ENCODE results near the gene PHACTR1.
"Not testable (repeated sequence)": the region's sequence is repeated elsewhere in the genome, so short reads cannot be mapped to it uniquely, and the experiment has no call there.

DNA sequence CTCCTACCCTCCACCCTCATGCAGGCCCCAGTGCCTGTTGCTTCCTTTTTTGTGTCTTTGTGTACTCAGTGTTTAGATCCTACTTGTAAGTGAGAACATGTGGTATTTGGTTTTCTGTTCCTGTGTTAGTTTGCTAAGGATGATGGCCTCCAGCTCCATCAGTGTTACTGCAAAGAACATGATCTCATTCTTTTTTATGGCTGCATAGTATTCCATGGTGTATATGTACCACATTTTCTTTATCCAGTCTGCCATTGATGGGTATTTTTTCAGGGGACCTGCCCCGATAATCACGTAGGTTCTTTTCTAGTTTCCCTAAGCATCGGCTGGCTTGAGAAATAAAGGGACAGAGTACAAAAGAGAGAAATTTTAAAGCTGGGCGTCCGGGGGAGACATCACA lies 527.2 kb downstream of the PHACTR1 start:
- TF ChIP-seq, protein P1, sequence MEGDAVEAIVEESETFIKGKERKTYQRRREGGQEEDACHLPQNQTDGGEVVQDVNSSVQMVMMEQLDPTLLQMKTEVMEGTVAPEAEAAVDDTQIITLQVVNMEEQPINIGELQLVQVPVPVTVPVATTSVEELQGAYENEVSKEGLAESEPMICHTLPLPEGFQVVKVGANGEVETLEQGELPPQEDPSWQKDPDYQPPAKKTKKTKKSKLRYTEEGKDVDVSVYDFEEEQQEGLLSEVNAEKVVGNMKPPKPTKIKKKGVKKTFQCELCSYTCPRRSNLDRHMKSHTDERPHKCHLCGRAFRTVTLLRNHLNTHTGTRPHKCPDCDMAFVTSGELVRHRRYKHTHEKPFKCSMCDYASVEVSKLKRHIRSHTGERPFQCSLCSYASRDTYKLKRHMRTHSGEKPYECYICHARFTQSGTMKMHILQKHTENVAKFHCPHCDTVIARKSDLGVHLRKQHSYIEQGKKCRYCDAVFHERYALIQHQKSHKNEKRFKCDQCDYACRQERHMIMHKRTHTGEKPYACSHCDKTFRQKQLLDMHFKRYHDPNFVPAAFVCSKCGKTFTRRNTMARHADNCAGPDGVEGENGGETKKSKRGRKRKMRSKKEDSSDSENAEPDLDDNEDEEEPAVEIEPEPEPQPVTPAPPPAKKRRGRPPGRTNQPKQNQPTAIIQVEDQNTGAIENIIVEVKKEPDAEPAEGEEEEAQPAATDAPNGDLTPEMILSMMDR (IDR thresholded peaks at IDR 0.05; ENCODE audit: insufficient read depth, low read depth, low read length): not testable (repeated sequence)
- not testable (repeated sequence) for TF ChIP-seq EZH2 (IDR thresholded peaks at IDR 0.05; ENCODE audit: insufficient read depth, low read length)

Data from astrocyte (in vitro differentiated cells and primary cell).